Endothelial cell of umbilical vein (primary cell): ENCODE data around the gene FAT2. TPM values are rescaled to one million over a fixed set of nuclear protein-coding genes. Genes with fewer than 3 reads are reported as not detected.

Experiments used
- BruUV-seq: library from RNA; stranded (reverse); fragments of 400-500 nt; replicated peaks from 2 replicates; lab custom pipeline; 2021; lab: Mats Ljungman, UMichigan
- CTCF ChIA-PET: fragments of 300-600, 350-600 bp; sonication (Branson Sonifier 250); formaldehyde crosslinking; loops from one replicate; lab custom pipeline; 2021; ENCODE audit warnings: antibody characterized with exemption, inconsistent platforms; lab: Charles Lee
- POLR2A ChIA-PET: fragments of 300-600, 350-600 bp; sonication (Branson Sonifier 250); formaldehyde crosslinking; loops from one replicate; lab custom pipeline; 2021; ENCODE audit warnings: antibody characterized with exemption, inconsistent platforms; lab: Charles Lee
- DNase-seq: peaks from one replicate; pipeline ENCODE4 v3.0.0-alpha.2; 2011; ENCODE audit warnings: low read depth, low spot score
- FAIRE-seq: peaks from 2 replicates; lab custom pipeline; 2011; peaks lifted over from hg19 to GRCh38; lab: Jason Lieb, UNC
- H2AFZ ChIP-seq: 2 replicates; pipeline ENCODE4 v1.6.0; 2012; ENCODE audit warnings: low read depth, low read length, control low read depth, inconsistent platforms
- H3K27ac ChIP-seq: 2 replicates; pipeline ENCODE4 v1.5.1; 2011; ENCODE audit warnings: low read depth, mild to moderate bottlenecking, control low read depth, low read length, moderate library complexity; ENCODE audit not compliant: insufficient read depth
- H3K27me3 ChIP-seq, 2 experiments: 2 replicates each; pipeline versions ENCODE4 v1.6.0 to v1.6.1; 2011; ENCODE audit warnings: low read length in 2 of 2, mixed read lengths in 1 of 2; ENCODE audit not compliant: control insufficient read depth in 2 of 2, insufficient read depth in 2 of 2
- H3K36me3 ChIP-seq, 2 experiments: 2 replicates in 1 of 2; 3 replicates in 1 of 2; pipeline ENCODE4 v1.5.1; 2011; ENCODE audit warnings: low read length in 2 of 2, mild to moderate bottlenecking in 1 of 2, moderate library complexity in 1 of 2; ENCODE audit not compliant: control insufficient read depth in 2 of 2, insufficient read depth in 2 of 2; ENCODE audit errors: extremely low read depth in 1 of 2
- H3K4me1 ChIP-seq: 3 replicates; pipeline ENCODE4 v1.5.1; 2011; ENCODE audit warnings: mild to moderate bottlenecking, low read length; ENCODE audit not compliant: control insufficient read depth, insufficient read depth; ENCODE audit errors: extremely low read depth
- H3K4me2 ChIP-seq: 2 replicates; pipeline ENCODE4 v1.6.1; 2011; ENCODE audit warnings: low read length, control low read depth, mixed read lengths; ENCODE audit not compliant: insufficient read depth
- H3K4me3 ChIP-seq, 3 experiments: fragments of 200-600 bp in 1 of 3; sonication (generic), shearing (Covaris generic) in 1 of 3; replicated peaks in 1 of 3; 2 replicates each; pipeline ENCODE4 v1.5.1; 2011 to 2016; ENCODE audit warnings: control low read depth in 3 of 3, low read length in 3 of 3, mild to moderate bottlenecking in 2 of 3, inconsistent platforms in 1 of 3, low read depth in 1 of 3, moderate library complexity in 1 of 3; ENCODE audit not compliant: insufficient read depth in 1 of 3
- H3K79me2 ChIP-seq: 2 replicates; pipeline ENCODE4 v1.6.0; 2012; ENCODE audit warnings: low read length, inconsistent platforms; ENCODE audit not compliant: control insufficient read depth, insufficient read depth
- H3K9ac ChIP-seq: replicated peaks from 2 replicates; pipeline ENCODE3; 2011; ENCODE audit warnings: low read length, control low read depth; ENCODE audit not compliant: insufficient read depth; ENCODE audit errors: extremely low read depth
- H3K9me1 ChIP-seq: replicated peaks from 3 replicates; pipeline ENCODE4 v1.6.0; 2011; ENCODE audit warnings: mild to moderate bottlenecking, low read length; ENCODE audit not compliant: control insufficient read depth, insufficient read depth; ENCODE audit errors: extremely low read depth
- H3K9me3 ChIP-seq: replicated peaks from 2 replicates; pipeline ENCODE4 v1.5.1; 2012; ENCODE audit warnings: low read length, inconsistent platforms; ENCODE audit not compliant: control insufficient read depth, insufficient read depth
- H4K20me1 ChIP-seq: replicated peaks from 2 replicates; pipeline ENCODE3; 2011; ENCODE audit warnings: mild to moderate bottlenecking, low read length; ENCODE audit not compliant: control insufficient read depth, insufficient read depth; ENCODE audit errors: extremely low read depth
- EZH2 ChIP-seq: IDR thresholded peaks from 2 replicates; pipeline ENCODE4 v1.6.1; 2012; ENCODE audit warnings: borderline replicate concordance, low read depth, mild to moderate bottlenecking, moderate library complexity, low read length, inconsistent platforms; ENCODE audit not compliant: severe bottlenecking
- FOS ChIP-seq: IDR thresholded peaks from 2 replicates; pipeline ENCODE4 v1.6.1; 2011; ENCODE audit warnings: mild to moderate bottlenecking, low read length, moderate library complexity, borderline replicate concordance; ENCODE audit not compliant: insufficient read depth
- GATA2 ChIP-seq: IDR thresholded peaks from 2 replicates; pipeline ENCODE4 v1.7.0; 2011; ENCODE audit warnings: low read depth, mild to moderate bottlenecking, moderate library complexity, mixed read lengths, low read length; ENCODE audit not compliant: insufficient read length, insufficient read depth
- JUN ChIP-seq: IDR thresholded peaks from 2 replicates; pipeline ENCODE4 v1.6.1; 2011; ENCODE audit warnings: borderline replicate concordance, low read depth; ENCODE audit not compliant: insufficient read length, insufficient read depth
- MAX ChIP-seq: IDR thresholded peaks from 2 replicates; pipeline ENCODE4 v1.6.1; 2011; ENCODE audit not compliant: insufficient read depth, insufficient read length
- MYC ChIP-seq: IDR thresholded peaks from one replicate; pipeline ENCODE4 v1.6.1; 2011; ENCODE audit warnings: mild to moderate bottlenecking, low read depth, low read length
- POLR2A ChIP-seq: IDR thresholded peaks from 2 replicates; pipeline ENCODE4 v1.6.1; 2012; ENCODE audit warnings: low read depth, mild to moderate bottlenecking, control low read depth, low read length
- POLR2AphosphoS5 ChIP-seq: IDR thresholded peaks from 2 replicates; pipeline ENCODE4 v1.6.1; 2012; ENCODE audit warnings: low read depth, mild to moderate bottlenecking, control low read depth, low read length, moderate library complexity; ENCODE audit not compliant: insufficient read depth
- dilution Hi-C: fragments of 300-500 bp; cut with MboI; formaldehyde crosslinking; loops from one replicate; pipeline ENCODE4 v1.15.0; 2019; ENCODE audit warnings: low sequenced_read_pairs; ENCODE audit not compliant: extremely low pct_ligation_motif_present
- intact Hi-C: fragments of 100-400 bp; cut with micrococcal nuclease; formaldehyde crosslinking; loops from one replicate; pipeline ENCODE4 v1.10.0; 2022
- polyA plus RNA-seq, 4 experiments: library from polyadenylated mRNA; depleted of rRNA in 3 of 4; stranded (reverse) in 3 of 4; unstranded in 1 of 4; fragments of >200 nt; gene quantifications; 2 replicates each; pipeline versions ENCODE4 v1.2.1 to v1.2.3, GENCODE V29; 2011 to 2012; ENCODE audit warnings: missing spikeins in 1 of 4
- total RNA-seq: library from RNA; stranded (reverse); gene quantifications from 2 replicates; pipeline ENCODE4 v1.2.3, GENCODE V29; 2021
- TF ChIP-seq, protein P1 (sequence below), 2 donors: IDR thresholded peaks; 1 replicate in 1 of 2; 2 replicates in 1 of 2; pipeline ENCODE4 v1.5.1; 2011; ENCODE audit warnings: low read length in 2 of 2, mild to moderate bottlenecking in 2 of 2, moderate library complexity in 2 of 2, control low read depth in 1 of 2, inconsistent platforms in 1 of 2, low read depth in 1 of 2; ENCODE audit not compliant: insufficient read depth in 1 of 2; ENCODE audit errors: extremely low read depth in 1 of 2

FAT2 gene
- total and polyA plus RNA-seq, 2 donors (not counting 3 experiments of a cell fraction or from before 2014, with no cell fraction given) = not detected

DNA sequence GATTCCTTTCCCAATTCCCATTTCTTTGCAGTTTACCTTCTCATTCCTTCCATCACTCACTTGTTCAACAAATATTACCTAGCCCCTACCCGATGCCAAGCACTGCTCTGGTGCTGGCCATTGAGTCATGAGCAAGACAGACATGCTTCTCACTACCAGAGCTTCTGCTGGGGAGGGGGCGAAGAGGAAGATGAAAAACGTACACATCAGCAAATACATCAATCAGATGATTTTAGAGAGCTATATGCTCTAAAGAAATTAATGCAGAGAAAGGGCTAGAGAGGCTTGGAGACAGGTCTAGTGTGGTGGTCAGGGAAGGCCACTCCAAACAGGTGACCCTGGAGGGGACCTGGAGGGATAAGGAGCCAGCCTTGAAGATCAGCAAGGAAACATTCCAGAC, 14.4 kb upstream of the FAT2 start:
- intact Hi-C loops (no loop called here), dilution Hi-C loops (no loop called here)
- Histone ChIP-seq H3K4me1 (no peaks in the 10 kb centered on the region), H3K4me2 (no peak overlapping the region), H3K79me2 (no peaks in the 10 kb centered on the region), H3K27me3 (peaks cover 0 to 3% of the 10 kb centered on the region in 2 experiments), H3K27ac (no peak overlapping the region), H3K4me3 (no peak overlapping the region), H3K9me3 (no peaks in the 10 kb centered on the region), H3K9me1 (no peaks in the 10 kb centered on the region), H3K9ac (no peak overlapping the region), H3K36me3 (no peaks in the 10 kb centered on the region), H4K20me1 (no peaks in the 10 kb centered on the region), H2AFZ (no peak overlapping the region)
- no TSS peak for BruUV-seq
- POLR2A ChIA-PET = no interaction called here
- FAIRE-seq (no peak), DNase-seq (no peak)
- TF ChIP-seq JUN (no peak), FOS (no peak), MAX (no peak), EZH2 (no peak), MYC (no peak), POLR2A (no peak), GATA2 (no peak), POLR2AphosphoS5 (no peak)
- TF ChIP-seq, protein P1, sequence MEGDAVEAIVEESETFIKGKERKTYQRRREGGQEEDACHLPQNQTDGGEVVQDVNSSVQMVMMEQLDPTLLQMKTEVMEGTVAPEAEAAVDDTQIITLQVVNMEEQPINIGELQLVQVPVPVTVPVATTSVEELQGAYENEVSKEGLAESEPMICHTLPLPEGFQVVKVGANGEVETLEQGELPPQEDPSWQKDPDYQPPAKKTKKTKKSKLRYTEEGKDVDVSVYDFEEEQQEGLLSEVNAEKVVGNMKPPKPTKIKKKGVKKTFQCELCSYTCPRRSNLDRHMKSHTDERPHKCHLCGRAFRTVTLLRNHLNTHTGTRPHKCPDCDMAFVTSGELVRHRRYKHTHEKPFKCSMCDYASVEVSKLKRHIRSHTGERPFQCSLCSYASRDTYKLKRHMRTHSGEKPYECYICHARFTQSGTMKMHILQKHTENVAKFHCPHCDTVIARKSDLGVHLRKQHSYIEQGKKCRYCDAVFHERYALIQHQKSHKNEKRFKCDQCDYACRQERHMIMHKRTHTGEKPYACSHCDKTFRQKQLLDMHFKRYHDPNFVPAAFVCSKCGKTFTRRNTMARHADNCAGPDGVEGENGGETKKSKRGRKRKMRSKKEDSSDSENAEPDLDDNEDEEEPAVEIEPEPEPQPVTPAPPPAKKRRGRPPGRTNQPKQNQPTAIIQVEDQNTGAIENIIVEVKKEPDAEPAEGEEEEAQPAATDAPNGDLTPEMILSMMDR (IDR thresholded peaks at IDR 0.05; ENCODE audit: extremely low read depth in 1 of 2, insufficient read depth in 1 of 2, low read depth in 1 of 2, low read length in 2 of 2) = no peak
- CTCF ChIA-PET = no interaction called here
